GM18868 (cell line): ENCODE data around the gene RAB6D.
A peak's percentile ranks its signal among the peaks of the same experiment; 100 is the strongest.
"Not testable (repeated sequence)": the region's sequence is repeated elsewhere in the genome, so short reads cannot be mapped to it uniquely, and the experiment has no call there.

Experiments used
- ATAC-seq: cut with Tn5 transposase; IDR thresholded peaks from one replicate; pipeline ENCODE4 v1.9.1; 2021; ENCODE audit warnings: mild to moderate bottlenecking, moderate library complexity; ENCODE audit not compliant: unreplicated experiment

The RAB6D gene

GRCh38 chr2:131363703-131364186, at the start of gene RAB6D:
Gene RAB6D, minus strand, starts transcription at chr2:131364168. Its CDS starts 448 bp downstream, at chr2:131363720.
- not testable (repeated sequence) for ATAC-seq

GRCh38 chr2:131413148-131413747, 49.3 kb upstream of the RAB6D start:
- ATAC-seq, result peak; percentile 89

- ATAC-seq, result no peak
Observed at GRCh38 chr2:131410173-131410572, 46.2 kb upstream of the RAB6D start.

DNA sequence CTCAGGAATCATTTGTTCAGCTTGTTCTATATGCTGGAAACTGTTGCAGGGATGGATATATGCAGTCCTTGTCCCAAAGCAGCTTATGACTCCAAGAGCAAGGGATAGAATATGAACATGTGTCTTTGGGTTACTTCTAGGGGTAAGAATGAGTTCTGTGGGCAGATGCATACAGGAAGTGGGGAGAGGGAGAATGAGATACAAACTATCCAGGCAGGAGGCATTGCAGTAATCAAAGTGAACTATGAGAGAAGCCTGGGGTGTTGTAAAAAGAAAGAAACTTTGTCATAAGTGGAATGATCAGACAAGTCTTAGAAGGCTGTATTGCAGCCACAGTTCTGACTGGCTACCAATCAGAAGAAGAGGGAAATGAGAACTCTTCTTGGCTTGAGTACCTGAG, 44.8 kb upstream of the RAB6D start:
- ATAC-seq, result no peak

- no peak for ATAC-seq
Observed at GRCh38 chr2:131408207-131408606, 44.2 kb upstream of the RAB6D start.

DNA sequence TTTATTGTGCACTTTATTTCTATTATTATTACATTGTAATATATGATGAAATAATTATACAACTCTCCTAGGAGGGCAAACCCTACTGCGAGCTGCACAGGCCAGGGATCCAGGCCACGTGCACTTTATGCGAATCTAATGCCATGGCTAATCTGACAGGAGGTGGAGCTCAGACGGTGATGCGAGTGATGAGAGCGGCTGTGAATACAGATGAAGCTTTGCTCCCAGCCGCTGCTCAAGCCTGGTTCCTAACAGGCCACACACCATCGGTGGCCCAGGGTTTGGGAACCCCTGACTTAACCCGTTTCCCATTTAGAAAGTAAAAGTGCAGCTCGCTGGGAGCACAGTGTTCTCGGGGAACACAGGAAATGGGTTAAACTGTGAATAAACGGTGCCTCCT, 40.8 kb upstream of the RAB6D start:
- ATAC-seq, result no peak

DNA sequence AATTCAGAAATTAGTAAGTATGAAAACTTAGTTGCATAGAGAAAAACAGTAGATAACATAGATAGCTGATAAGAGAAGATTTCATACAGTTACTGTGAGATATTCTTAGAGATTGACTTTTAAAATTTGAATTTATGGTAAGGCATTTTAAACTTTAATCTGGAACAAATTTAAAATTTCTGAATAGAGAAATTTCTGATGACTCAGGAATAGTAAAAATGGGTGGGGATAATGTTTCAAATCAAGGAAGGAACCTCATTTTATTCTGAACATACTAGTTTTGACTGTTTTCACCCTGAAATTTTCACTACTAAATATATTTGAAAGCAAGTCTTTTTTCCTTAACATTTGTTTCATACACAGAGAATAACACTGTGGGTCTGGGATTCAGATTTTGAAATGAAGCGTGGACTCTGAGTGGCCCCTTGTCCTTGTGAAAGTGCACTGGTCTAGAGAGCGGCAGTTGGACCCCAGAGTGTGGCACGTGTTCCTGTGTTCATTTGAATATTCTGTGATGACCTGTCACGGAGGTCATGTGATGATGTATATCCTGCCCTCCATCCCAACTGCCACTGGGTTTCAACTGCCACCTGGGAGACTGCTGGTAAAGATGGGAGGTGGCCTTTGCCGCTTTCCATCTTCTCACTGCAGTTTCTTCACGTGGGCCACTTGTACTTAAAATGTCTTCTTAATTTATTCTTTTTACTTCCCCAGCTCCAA, 38.5 kb upstream of the RAB6D start:
- ATAC-seq, result no peak

DNA sequence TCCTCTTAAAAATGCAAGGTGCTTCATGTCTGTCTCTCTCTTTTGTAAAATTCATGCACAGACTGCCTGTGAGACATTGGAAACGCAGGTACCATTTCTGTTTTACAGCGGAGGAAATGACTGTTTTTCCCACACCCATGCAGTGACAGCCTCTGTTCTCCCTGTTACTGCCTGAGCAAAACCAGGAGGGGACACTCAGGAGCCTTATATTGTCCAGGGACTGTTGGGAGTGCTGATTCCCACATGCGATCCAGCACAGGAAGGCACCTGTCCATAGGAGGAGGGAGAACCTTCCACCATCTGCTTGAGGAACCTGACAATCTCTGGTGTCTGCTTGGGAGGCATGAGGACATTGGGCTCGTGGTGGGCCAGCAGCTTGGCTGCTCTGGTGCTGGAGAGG, 36.9 kb upstream of the RAB6D start:
- no peak for ATAC-seq

DNA sequence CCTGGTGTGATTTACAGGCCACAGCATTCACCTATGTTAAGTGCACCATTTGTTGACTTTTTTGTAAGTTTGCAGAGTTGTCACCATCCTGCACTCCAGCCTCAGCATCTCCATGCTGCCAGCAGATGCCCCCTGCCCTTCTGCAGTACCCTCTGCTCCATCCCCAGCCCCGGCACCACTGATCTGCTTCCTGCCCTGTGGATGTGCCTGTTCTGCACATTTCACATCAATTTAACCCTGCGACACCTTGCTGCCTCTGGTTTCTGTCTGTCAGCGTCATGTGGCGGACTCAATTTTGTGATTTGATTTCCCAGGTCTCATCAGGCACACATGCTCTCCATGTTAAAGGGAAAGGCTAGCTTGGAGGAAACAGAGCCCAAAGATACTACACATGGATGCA, 36.5 kb upstream of the RAB6D start:
- not testable (repeated sequence) for ATAC-seq

GRCh38 chr2:131396209-131396608, 32.2 kb upstream of the RAB6D start:
- ATAC-seq, result not testable (repeated sequence)

- not testable (repeated sequence) for ATAC-seq
Observed at GRCh38 chr2:131395024-131395645, 31.2 kb upstream of the RAB6D start.

DNA sequence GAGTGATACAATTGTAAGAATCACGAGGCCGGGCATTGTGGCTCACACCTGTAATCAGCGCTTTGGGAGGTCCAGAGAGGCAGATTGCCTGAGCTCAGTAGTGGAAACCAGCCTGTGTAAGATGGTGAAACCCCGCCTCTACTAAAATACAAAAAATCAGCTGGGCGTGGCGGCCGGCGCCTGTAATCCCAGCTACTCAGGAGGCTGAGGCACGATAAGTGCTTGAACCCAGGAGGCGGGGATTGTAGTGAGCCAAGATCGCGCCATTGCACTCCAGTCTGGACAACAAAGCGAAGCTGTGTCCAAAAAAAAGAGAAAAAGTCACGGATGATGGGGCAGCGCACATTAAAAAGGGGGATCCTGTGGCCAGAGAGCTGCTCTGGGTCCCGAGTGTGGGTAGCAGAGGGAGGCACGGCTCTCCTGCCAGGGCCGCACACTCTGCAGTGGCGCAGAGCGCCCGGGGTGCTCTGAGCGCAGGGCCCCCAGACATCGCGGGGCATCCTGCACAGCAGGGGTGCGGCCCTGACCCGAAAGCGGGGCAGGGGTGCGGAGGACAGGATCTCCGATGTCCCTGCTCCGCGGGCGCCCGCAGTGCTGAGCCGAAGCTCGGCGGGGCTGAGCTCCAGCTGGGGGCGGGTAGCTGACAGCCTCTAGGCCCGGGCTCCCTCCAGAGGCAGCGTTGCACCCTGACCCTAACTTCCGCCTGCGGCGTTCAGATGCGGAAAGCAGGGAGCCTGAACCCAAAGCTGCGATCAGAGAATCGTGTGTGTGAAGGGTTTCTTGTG, 30.4 kb upstream of the RAB6D start:
- ATAC-seq, result no peak

DNA sequence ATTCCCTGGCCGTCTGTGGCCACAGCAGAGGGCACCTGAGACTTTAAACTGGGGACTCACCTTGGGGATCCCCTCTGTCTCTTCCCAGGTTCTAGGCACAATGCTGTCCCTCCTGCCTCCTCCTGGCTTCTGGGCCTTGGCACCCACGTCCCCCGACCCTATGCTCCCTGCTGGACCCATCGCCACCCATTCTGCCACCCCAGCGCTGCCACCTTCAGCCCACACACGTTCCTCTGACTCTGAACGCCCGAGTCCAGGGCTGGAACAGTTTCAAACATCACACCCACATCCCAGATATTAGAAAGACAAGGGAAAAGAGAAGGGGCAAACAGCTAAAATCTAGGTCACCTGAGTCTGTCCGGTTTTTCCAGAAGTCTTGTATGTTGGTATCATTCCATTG, 28.0 kb upstream of the RAB6D start:
- not testable (repeated sequence) for ATAC-seq

DNA sequence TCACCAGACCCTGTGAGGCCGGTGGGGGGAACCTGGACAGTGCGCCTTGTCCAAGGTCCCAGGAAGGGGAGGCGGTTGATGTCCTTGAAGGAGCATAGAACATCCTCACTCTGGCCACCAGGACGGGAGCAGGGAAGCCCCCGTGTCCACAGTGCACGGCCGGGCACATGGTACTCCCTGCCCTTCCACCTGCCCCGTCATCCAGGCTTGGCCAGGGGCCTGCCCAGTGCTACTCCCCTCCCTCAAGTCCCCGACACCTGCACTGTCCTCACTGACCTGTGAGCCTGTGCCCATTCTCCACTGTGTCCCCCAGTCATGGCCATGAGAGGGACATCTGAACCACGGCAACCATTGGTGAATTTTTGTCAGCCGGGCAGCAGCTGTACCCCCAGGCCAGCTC, 27.5 kb upstream of the RAB6D start:
- not testable (repeated sequence) for ATAC-seq

GRCh38 chr2:131390495-131391130, 26.6 kb upstream of the RAB6D start:
- not testable (repeated sequence) for ATAC-seq

DNA sequence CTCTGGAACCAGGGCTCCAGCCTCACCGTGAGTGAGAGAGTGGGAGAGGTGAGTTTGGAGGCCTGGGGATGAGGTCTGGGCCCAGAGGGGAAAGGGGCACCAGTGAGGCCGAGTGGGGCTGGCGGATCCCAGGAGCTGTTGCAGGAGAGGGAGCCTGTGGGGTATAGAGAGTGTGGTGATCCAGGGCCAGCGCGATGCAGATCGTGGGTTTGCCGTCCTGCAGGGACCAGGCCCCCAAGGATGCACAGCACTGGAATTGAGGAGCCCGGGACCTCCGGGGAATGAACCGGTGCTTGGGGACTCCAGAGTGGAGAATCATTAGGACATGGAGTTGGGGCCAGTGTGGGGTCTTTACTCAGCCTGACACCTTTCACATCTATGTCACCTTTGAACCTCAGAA, 25.7 kb upstream of the RAB6D start:
- no peak for ATAC-seq

GRCh38 chr2:131388834-131389233, 24.9 kb upstream of the RAB6D start:
- not testable (repeated sequence) for ATAC-seq

DNA sequence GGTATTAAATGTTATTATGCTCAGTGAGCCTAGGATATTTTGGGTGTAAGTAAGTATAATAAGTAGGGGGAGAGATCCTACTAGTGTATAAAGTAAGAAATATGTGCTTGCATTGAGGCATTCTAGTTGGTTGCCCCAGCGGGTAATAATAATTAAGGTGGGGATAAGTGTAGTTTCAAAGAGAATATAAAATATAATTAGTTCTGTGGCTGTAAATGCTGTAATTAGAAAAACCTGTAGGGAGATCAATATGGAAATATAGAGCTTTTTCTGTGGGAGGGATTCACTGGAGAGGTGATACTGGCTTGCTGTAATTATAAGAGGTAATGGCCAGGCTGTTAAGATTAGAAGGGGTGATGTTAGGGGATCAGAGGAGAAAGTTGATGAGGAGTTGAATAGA, 9.1 kb upstream of the RAB6D start:
- ATAC-seq, result not testable (repeated sequence)

GRCh38 chr2:131369954-131370353, 6.0 kb upstream of the RAB6D start:
- ATAC-seq, result no peak

- not testable (repeated sequence) for ATAC-seq
Observed at GRCh38 chr2:131368493-131369066, 4.6 kb upstream of the RAB6D start.
